GM21390 (cell line): ENCODE data around the gene PRRX2.
"Not testable (repeated sequence)": the region's sequence is repeated elsewhere in the genome, so short reads cannot be mapped to it uniquely, and the experiment has no call there.

Experiments used
- ATAC-seq: cut with Tn5 transposase; IDR thresholded peaks from one replicate; pipeline ENCODE4 v1.9.1; 2021; ENCODE audit not compliant: unreplicated experiment

Gene PRRX2

GRCh38 chr9:129653823-129654553 is 11.5 kb upstream of the PRRX2 start:
- no peak for ATAC-seq

- ATAC-seq: no peak
Measured at GRCh38 chr9:129654554-129655040, 10.8 kb upstream of the PRRX2 start.

GRCh38 chr9:129655154-129655553 is 10.3 kb upstream of the PRRX2 start:
- ATAC-seq: no peak

GRCh38 chr9:129655696-129656095 is 9.8 kb upstream of the PRRX2 start:
- ATAC-seq: no peak

GRCh38 chr9:129656795-129657390 is 8.6 kb upstream of the PRRX2 start:
- ATAC-seq: no peak

GRCh38 chr9:129661029-129661428 is 4.4 kb upstream of the PRRX2 start:
- ATAC-seq: no peak

- not testable (repeated sequence) for ATAC-seq
Measured at GRCh38 chr9:129662239-129662638, 3.2 kb upstream of the PRRX2 start.

- ATAC-seq: no peak
Measured at GRCh38 chr9:129664746-129665388, 580 bp upstream of the PRRX2 start.

- no peak for ATAC-seq
Measured at GRCh38 chr9:129665814-129666520, 520 bp downstream of the PRRX2 start.

GRCh38 chr9:129666575-129666974 is 1.1 kb downstream of the PRRX2 start:
- no peak for ATAC-seq

GRCh38 chr9:129667378-129667777 is 1.9 kb downstream of the PRRX2 start:
- no peak for ATAC-seq

- ATAC-seq: no peak
Measured at GRCh38 chr9:129667850-129668249, 2.4 kb downstream of the PRRX2 start.

GRCh38 chr9:129669141-129669718 is 3.8 kb downstream of the PRRX2 start:
- no peak for ATAC-seq

GRCh38 chr9:129669946-129670345 is 4.5 kb downstream of the PRRX2 start:
- no peak for ATAC-seq

GRCh38 chr9:129671065-129671464 is 5.6 kb downstream of the PRRX2 start:
- no peak for ATAC-seq

GRCh38 chr9:129671519-129671918 is 6.1 kb downstream of the PRRX2 start:
- ATAC-seq: no peak

- ATAC-seq: no peak
Measured at GRCh38 chr9:129672702-129673101, 7.3 kb downstream of the PRRX2 start.

GRCh38 chr9:129673602-129674001 is 8.2 kb downstream of the PRRX2 start:
- no peak for ATAC-seq

GRCh38 chr9:129674229-129674628 is 8.8 kb downstream of the PRRX2 start:
- no peak for ATAC-seq

- ATAC-seq: no peak
Measured at GRCh38 chr9:129675620-129676019, 10.2 kb downstream of the PRRX2 start.

- ATAC-seq: no peak
Measured at GRCh38 chr9:129676287-129676686, 10.8 kb downstream of the PRRX2 start.
